Measurements from ENCODE around the gene C17orf100.
"Not testable (repeated sequence)": the region's sequence is repeated elsewhere in the genome, so short reads cannot be mapped to it uniquely, and the experiment has no call there.

Gene C17orf100

DNA sequence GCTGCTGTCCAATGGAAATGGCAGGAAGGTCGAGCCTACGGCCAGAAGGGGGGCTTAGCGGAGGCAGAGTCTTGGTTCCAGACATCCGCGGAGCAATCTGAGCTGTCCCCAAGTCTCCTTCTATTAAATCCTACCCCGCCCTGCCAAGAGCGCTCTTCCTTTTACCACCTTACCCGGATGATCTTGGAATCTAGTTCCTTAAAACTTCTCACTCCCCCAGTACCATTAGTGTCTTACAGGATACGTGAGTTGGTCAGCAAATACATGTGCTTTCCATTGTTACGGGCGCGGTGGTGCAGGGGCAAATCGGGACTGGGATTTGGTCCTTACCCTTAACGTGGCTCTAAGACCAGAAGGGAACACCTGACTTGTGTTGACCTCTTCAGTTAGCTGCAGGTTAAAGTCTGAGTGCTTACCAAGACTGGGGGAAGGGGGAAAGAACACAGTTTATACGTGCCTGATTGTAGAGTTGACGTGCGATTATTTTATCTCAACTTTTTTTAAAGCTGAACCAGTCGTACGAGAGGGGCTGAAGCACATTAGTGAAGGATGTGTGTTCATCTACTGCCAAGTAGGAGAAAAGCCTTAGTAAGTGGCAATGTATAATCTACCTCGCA lies 10.2 kb upstream of the C17orf100 start:
- no peak for DNase-seq

DNA sequence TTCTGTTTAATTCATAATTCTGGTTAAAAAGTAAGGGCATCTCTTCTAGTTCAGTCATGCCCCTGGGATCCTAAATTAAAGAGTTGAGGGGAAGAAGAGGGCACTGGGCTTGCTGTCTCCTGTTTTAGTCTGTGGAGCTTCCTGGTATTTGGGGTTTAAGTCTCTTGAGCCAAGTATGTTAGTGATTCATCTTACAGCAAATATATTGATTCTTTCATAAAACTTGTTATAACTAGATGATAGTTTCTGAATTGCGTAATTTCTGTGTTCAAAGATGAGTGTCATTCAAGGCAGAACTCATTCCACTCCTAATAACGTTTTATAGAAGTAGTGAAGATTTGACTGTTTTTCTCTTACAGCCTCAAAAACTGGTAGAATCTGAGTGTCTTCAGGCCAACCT lies 9.0 kb upstream of the C17orf100 start:
- DNase-seq, result no peak

DNA sequence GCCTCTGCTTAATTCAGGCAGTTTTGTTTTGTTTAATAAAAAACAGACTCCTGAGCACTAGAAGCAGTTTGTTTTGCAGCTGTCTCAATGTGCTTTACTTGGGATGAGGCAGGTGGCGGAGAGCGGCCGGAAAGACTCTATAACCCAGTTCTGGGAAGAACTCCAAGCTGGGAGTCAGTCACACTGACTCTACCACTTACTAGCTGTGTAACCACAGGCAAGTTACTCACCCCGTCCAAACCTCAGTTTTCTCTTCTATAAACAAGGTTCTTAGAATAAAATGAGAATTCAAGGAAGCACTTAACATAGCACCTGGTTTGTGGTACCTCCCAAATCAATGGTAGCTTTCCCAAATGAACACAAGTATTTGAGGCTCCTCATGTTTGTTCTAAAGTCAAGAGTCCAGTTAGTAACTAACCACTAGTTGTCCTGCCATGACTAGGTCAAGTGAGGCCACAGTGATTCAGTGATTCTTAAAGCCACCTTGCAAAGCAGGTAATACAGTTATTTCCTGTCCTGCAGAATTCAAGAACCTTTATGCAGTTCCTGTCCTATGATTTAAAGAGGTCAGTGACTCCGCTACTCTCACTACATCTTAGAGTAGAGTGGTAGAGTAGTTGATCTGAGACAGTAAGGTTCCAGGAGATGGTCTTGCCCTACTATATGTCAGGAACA lies 8.0 kb upstream of the C17orf100 start:
- DNase-seq, result no peak

DNA sequence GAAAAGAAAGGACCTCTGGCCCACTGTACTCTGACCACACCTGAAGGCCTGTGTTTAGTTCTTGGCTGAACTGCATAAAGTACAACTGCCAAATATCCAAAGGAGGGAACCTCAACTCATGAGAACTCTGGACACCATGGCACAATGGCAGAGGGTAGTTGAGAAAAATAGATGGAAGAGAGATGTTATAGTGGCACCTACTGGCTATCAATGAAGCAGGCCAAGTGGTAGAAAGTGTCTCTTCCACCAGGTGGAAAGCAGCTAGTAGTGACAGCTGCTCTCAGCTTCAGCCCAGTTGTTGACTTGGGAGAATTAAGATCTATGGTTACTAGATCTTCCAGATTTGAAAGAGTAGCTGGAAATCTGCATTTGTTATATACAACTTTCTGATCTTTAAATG lies 3.4 kb upstream of the C17orf100 start:
- no peak for DNase-seq

DNA sequence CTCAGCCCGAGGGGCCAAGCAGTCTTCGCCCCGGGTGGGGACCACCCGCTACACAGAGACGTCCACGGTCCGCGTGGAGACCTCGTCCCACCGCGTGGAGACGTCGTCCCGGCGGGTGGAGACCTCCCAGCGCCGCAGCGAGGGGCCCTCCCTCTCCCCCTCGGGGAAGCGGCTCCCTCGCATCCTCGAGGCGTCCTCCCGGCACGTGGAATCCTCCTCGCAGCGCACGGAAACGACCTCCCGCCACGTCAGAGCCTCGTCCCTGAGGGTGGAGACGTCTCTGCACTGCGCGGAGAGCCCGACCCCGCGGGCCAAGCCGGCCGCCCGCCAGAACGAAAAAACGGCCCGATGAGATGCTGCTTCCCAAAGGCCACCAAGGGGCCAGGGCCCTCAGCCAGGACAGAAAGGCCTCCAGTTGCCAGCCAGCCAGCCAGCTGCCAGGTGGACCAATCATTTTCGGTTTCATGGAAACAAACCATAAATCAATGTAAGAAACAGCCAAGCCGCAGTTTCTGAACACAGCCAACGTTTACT lies 424 bp downstream of the C17orf100 start:
- peak; percentile 55 for DNase-seq

DNA sequence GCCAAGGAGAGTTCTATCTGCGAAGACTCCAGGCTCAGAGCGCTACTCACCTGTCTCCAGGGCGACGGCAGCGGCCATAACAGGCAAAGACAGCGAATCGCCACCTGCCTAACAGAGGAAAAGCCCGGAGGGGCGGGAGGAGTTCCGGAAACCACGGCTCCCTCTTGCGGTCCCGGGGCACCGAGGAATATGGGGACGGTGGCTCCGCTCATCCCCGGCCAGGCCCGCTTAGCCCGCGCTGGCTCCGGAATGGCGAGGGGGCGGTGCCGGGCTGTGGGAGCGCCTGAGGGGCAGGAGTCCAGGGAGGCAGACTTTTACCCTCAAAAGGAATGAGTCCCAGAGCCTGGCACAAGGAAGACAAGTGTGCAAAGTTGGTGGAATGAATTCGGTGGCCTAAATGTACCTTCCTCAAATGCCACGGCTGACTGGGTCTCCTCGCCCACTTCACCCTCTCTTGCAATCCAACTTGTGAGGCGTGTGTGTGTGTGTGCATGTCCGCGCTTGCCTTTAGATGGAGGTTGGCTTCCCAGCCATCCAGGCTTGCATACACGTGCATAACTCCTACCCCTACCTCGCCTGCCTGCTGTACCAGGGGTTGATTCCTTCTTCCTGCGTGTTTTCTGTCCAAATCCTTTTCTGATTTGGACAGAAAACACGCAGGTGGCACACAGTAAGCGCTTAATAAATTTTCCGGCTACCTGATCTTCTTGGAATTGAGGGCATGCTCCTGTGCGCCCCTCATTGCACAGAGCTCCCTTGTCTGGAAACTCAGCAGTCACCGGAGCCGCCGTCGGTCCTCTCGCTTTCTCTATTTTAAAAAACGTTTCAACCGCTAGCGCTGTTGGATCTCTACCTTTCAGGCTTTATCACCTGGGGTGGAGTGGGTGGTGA lies 3.5 kb downstream of the C17orf100 start:
- DNase-seq, result no peak

DNA sequence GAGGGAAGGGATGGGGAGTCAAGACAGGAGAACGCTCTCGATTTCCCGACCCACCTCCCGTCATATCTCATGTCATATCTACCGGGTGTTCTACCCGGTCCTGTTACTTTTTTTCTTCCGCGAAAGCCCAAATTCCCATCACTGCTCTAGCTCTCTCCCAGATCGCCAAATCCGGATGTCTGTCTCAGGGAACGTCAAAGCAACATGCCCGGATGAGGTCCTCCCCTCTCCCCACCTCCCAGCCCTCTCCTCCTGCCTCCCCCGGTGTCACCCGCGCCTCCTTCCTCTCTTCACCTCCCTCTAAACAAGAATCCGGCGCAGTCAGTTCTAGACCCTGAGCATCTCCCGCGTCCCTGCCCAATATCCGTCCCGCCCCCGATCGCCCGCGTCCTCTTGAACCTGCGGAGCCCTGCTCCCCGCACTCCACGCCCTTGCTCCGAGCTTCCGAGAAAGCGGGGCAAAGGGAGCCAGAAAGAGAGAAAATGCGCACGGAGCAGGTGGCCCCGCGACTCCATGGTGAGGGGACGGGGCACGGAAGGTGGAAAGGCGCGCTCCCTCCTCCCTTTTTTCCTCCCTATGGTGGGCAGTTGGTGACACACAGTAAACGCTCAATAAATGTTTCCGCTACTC lies 4.3 kb downstream of the C17orf100 start:
- DNase-seq, result not testable (repeated sequence)

DNA sequence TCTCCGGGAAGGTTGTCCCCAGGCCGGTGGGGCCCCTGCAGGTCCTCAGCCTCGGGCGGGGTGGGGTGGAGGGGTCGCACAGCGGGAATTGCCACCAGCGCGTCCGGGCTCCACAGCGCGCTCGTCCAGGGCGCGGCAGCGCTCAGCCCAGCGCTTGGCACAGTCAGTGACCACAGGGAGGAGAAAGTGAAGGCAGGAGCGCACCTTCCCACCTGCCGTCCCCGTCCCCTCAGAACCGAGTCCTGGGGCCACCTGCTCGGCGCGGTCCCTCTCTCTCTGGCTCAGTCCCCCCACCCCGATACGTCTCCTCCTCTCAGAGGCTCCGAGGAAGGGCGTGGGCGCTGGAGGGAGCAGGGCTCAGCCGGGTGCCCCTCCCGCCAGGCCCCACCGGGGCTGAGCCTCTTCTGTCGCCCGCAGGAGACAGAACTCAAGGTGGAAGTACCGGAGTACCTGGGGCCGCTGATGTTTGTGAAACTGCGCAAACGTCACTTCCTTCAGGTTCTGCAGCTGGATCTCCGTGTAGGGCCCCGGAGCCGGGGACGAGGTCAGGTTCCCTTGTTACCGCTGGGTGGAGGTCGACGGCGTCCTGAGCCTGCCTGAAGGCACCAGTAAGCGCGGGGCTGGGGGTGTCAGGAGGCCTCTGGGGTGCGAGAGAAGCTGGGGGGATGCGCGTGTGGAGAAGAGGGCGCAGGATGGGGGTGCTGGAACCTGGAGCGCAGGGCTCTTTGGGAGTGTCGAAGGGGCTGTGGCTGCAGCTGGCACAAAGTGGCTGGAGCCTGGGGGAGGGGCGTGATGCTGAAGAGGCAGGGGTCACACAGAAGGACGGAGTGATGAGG lies 5.5 kb downstream of the C17orf100 start:
- DNase-seq, result peak; percentile 57

DNA sequence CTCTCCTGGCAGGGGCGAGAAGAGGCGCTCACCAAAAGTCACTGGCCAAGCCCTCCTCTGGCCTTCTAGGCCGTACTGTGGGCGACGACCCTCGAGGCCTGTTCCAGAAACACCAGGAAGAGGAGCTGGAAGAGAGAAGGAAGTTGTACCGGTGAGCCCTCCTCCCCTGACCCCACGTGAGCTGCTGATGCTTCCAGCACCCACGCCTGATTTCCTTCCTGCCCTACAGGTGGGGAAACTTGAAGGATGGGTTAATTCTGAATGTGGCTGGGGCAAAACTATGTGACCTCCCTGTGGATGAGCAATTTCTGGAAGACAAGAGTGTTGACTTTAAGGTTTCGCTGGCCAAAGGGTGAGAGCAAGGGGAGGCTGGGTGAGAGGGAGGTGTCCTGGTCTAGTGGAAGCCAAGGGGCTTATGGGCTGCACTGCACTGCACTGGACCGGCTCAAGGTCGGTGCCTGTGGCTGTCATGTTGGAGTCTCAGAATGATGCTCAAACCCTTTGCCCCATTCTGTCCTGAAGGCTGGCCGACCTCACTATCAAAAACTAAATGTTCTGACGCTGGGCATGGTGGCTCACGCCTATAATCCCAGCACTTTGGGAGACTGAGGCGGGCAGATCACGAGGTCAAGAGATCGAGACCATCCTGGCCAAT lies 6.2 kb downstream of the C17orf100 start:
- DNase-seq, result no peak

DNA sequence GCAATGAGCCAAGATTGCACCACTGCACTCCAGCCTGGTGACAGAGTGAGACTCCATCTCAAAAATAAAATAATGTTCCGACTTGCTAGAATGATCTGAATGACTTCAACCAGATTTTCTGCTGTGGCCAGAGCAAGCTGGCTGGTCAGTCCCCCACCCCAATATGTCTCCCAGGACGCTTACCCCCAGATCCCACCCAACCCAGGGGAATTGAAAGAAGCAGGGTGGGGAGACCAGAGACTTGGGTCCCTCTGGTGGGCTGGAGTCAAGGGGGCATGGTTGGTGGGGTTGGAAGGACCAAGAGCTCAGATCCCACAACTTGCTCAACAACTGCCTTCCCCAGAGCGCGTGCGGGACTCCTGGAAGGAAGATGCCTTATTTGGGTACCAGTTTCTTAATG lies 6.8 kb downstream of the C17orf100 start:
- DNase-seq, result not testable (repeated sequence)

DNA sequence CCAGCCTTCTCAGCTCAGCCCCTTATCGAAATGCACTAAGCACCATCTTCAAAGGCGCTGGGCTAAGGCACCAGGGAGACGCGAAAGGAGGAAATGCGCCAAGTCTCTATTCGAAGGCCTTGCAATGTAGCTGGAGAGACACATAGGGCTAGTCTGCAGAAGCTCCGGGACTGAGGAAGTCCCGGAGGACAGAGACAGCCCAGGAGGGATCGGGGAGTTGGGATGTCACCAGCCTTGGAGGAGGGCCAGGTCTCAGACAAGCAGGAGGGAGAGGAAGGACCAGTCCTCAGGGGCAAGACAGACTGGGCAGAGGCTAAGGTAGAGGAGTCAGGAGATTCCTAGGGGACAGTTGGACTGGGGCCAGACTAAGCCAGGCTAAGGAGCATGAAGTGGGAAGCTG lies 8.5 kb downstream of the C17orf100 start:
- no peak for DNase-seq

DNA sequence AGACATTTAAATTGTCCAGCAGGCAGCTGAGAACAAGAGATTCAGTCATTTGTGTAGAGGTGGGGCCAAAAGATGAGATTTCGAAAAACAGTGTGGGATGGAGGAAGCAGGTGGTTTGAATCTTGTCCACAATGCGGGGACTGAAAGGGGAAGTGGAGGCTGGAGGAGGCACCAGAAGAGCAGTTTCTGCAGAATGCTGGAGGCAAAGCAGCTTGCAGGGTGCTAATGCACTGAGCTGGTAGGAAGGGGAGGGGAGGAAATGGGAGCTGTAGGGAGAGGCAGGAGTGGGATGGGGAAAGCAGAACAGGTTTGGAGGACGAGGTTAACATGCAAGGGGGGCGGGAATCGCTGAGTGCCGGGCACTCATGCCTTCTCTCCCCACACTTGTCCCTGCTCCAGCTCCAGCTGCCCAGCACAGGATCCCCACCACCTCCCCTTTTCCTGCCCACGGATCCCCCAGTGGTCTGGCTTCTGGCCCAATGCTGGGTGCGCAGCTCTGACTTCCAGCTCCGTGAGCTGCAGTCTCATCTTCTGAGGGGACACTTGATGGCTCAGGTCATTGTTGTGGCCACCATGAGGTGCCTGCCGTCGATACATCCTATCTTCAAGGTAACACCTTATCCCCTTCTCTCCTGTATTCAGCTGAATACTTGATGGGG lies 9.4 kb downstream of the C17orf100 start:
- DNase-seq, result peak; percentile 39

DNA sequence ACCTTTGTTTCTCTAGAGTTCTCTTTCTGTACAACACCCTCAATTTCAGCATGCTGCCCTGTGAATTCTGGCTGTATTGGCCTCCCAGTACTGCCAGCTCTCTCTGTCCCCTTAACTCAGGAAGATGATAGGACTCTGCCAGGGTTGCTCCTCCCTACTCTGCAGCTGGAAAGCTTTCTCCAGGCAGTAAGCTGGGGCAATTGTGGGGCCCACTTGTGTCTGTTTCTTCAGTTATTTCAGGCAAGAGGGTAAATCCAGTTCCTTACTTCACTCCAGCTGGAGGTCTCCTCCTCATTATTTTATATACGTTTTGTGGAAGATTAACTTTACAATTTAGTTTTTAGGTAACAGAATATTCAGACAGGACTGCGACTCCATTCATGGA lies 9.9 kb downstream of the C17orf100 start:
- DNase-seq, result no peak

DNA sequence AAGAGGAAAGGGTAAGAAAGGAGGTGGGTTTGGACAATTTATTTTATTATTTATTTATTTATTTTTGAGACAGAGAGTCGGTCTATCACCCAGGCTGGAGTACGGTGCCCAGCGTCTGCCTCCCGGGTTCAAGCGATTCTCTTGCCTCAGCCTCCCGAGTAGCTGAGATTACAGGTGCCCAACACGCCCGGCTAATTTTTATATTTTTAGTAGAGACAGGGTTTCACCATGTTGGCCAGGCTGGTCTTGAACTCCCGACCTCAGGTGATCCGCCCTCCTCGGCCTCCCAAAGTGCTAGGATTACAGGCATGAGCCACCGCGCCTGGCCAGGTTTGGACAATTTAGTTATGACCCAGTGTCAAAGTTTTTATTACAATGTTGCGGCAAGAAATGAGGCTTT lies 11.6 kb downstream of the C17orf100 start:
- DNase-seq, result not testable (repeated sequence)

DNA sequence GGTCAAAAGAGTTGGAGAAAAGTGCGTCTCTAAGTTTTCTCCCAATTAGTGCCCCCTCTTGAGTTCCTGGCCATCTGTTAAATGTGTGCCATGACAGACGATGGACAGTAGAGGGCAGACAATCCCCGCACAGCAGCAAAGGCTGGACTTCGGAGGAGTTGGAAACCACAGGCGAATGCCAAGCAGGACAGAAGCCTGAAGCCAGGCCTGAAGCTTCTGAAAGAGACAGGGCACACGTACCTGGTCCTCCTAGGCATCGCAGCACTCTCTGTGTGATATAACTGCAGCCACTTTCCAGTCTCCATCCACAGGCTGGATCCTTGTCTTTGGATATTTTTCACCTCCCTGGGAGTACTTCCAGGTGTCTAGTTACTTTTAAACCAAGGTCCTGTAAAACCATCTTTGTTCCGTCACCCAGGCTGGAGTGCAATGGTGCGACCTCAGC lies 14.5 kb downstream of the C17orf100 start:
- DNase-seq, result peak; percentile 67

DNA sequence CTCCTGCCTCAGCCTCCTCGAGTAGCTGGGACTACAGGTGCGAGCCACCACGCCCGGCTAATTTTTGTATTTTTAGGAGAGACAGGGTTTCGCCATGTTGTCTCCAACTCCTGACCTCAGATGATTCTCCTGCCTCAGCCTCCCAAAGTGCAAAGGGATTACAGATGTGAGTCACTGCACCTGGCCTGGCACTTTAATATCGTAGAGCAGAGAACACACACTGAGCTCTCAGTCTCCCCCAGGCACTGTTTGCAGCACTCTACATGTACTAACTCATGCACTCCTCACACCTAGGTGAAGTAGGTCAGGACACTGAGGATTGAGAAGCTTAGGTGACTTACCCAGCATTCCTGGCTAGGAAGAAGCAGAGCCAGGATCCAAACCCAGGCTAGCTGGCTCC lies 15.0 kb downstream of the C17orf100 start:
- no peak for DNase-seq

DNA sequence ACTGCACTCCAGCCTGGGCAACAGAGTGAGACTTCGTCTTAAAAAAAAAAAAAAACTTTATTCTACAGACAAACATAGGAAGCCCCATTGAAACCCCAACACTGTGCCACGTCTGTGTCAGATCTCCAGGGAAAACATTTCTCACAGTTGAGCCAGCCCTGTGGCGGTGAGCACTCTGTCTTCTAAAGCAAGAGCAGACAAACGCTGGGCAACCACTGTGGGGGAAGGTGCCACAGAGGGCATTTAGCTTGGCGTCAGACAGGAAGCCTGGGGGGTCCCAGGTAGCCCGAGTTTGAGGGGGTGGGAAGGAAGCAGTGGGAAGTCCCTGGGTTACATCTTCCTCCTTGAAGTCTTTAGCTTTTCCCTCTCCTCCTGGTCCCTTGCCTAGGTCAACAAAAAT lies 16.0 kb downstream of the C17orf100 start:
- DNase-seq, result no peak

DNA sequence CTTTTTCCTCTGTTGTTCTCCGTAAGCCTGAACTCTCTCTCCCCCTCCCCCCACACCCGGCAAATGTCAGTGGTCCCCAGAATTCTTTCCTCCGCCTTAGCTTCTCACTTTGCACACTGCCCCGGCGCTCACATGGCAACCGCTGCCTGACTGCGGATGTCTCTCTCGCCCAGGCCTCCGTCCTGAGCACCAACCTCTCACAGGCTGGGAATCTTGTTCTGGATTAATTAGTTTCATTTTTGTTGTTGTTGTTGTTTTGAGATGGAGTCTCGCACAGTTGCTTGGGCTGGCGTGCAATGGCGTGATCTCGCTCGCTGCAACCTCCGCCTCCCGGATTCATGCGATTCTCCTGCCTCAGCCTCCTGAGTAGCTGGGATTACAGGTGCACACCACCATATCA lies 16.7 kb downstream of the C17orf100 start:
- DNase-seq, result no peak

DNA sequence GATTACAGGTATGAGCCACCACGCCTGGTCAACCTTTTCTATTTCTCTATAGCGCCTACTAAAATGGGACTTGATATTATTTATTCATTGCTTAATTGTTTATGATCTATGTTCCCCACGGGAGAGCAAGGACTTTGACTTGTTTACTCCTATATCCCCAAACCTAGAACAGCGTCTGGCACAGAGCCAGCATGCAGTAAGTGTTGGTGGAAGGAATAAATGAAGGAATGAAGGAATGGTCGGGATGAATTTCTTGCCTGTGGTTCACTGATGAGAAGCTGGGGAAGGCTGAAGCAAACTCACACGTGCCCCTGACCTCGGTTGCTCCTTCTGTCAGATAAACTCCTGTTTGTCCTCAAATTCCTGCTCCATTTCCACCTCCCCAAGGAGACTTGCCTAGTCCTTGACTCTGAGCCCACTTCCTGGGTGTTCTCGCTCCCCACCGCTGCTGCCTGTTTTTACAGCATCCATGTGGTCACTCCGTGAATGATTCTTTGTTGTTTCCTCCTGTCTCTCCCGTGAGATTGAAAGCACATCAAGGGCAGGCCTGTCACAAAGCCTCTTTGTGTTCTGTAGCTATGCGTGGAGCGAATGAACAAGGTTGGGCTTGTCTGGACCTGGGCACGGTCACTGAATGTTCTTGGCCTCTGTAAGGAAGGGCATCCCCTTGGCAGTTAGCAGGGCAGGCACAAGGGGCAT lies 17.3 kb downstream of the C17orf100 start:
- DNase-seq, result no peak

DNA sequence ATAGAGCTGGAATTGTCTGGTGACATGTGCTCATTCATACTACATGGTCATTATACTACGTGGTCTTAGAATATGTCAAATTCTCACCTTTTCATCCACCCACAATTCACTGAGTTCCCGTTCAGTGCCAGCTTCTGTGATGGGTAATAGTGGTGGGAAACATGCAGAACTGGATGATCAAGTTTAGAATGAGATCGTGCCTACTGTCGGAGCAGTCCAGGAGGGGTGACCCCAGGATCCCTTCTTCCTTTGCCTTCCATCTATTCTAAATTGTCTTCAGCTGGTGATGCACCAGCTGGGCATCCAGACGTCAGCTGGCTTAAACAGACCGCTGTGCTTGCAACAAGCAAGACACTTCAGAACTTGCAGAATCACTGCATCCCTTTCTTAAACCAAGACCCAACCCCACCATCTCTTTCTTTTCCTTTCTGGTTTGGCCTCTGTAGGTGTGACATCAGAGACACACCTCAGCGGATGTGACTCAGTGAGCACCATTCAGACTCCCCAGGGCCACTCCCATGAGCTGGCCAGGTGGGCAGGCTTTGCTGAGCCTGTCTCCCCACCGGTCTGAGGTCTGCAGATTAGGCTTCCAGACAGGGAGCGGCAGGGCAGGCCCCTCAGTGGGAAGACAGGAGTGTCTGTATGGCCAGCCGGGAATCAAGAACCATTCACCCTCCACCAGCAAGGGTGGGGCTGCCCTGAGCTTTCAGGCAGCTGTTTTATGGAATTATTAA lies 18.1 kb downstream of the C17orf100 start:
- no peak for DNase-seq
